Left cardiac atrium (tissue), 4 donors: ENCODE data around the gene HTN1. TPM values are rescaled to one million over a fixed set of nuclear protein-coding genes. Genes with fewer than 3 reads are reported as not detected.
"Not testable (repeated sequence)": the region's sequence is repeated elsewhere in the genome, so short reads cannot be mapped to it uniquely, and the experiment has no call there.

Experiments used
- ATAC-seq, 2 donors: fragments of 200-7000 bp; cut with Tn5 transposase; one replicate each; pipeline ENCODE4 v1.9.1; 2020; ENCODE audit warnings: mild to moderate bottlenecking in 2 of 2, moderate library complexity in 2 of 2
- DNase-seq: peaks from one replicate; pipeline ENCODE4 v3.0.0-alpha.2; 2020
- intact Hi-C, 2 donors: fragments of 100-400 bp; cut with DNase I; formaldehyde crosslinking; loops; one replicate each; pipeline versions ENCODE4 v1.14.1 to v1.15.1; 2022 to 2023
- long read RNA-seq: library from polyadenylated mRNA; unstranded; transcript quantifications from one replicate; pipeline ENCODE4 v2.0.0, GENCODE V29; 2021
- total RNA-seq, 2 donors: library from RNA; stranded (reverse); fragmentation: NEBNext Ultra II Directional; extraction: Animal tissue kit (Norgen Biotek cat#: 25700); gene quantifications; one replicate each; pipeline ENCODE4 v1.2.1, GENCODE V29; 2021
- donor health status: DM: no; HTN: yes; CAD: no.
- donor health status: DM: no; HTN: yes; CAD: no; lungs with severe emphysema.
- donor health status: DM: yes; HTN: yes; CAD: no.
- donor health status: Dilated cardiomyopathy.

The HTN1 gene
- not detected for total RNA-seq
- long read RNA-seq, result 0 reads

DNA sequence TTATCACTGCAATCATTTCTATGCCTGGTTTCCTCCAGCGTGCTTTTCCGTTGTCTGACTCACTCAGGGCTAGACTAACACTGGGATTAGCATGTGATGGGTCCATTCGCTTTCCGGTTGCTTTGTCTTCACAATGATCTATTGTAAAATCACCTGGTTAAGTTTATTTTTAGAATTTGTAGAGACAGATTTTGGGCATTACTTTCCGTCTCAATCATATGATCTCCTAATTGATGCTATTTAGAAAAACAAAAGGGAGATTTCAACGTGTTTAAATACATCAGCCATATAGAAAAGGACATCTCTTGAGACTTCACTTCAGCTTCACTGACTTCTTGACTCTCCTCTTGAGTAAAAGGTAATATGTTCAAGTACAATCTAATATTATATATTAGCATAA lies at the start of gene HTN1:
HTN1 (plus strand) TSS at position 301 of the 400 bp plus-strand sequence. CDS start 2,639 bp downstream, outside the sequence.
- ATAC-seq, DNase-seq, intact Hi-C loops: not testable (repeated sequence)

DNA sequence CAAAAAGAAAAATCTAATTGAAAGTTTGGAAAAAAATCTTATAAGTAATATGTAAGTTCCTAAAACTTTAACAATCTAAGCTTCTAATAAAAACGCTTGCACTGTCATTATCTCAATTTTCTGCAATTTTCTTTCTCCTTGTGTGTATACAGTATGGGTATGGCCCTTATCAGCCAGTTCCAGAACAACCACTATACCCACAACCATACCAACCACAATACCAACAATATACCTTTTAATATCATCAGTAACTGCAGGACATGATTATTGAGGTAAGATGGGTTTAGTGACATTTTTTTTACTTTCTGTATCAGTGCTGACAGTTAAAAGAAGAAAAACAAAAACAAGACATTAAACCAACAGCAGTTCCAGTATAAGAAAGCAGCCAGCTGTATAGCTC lies 49.5 kb upstream of the HTN1 start:
- ATAC-seq, result no peak
- no peak for DNase-seq
- intact Hi-C loops, result no loop called here

DNA sequence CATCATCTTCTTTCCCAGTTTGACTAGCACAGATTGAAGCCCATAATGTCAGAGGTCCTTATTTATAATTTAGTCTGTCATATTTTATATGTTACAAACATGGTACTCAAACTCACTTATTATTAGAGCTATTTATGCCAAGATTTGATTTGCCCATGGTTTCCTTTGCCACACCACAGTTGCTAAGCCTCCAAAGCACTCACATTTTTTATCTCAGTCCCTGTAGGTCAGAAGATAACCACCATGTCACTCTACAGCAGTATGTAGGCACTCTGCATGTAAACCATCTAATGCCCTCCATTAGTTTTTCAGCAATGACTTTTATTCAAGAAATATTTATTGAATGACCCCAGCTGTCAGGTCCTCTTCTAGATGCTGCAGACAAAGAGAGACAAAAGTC lies 47.7 kb upstream of the HTN1 start:
- ATAC-seq (no peak), DNase-seq (no peak)
- intact Hi-C loops, result no loop called here

DNA sequence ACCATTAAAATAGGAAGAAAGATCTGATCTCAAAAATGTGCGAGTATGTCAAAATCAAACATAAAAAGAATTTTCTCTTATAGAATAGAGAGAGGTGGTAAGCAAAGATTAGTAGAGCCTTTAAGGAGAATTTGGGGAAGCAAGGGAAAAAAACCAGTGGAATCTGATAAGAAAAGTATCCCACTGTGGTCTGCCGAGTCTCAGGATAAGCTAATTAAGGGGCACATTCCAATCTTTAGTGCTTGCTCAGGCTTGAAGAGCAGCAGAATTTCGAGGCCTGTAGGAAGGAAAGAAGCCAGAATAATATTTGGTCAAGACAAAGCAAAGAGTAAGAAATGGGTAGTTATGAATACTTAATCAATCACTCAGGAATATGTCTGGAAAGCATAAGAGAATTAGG lies 41.5 kb upstream of the HTN1 start:
- no peak for ATAC-seq
- DNase-seq, result no peak
- intact Hi-C loops, result no loop called here

DNA sequence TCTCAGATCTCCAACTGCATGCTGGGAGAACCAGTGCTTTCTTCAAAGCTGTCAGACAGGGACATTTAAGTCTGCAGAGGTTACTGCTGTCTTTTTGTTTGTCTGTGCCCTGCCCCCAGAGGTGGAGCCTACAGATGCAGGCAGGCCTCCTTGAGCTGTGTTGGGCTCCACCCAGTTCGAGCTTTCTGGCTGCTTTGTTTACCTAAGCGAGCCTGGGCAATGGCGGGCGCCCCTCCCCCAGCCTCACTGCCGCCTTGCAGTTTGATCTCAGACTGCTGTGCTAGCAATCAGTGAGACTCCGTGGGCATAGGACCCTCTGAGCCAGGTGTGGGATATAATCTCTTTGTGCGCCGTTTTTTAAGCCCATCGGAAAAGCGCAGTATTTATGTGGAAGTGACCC lies 31.2 kb upstream of the HTN1 start:
- DNase-seq, ATAC-seq, intact Hi-C loops: not testable (repeated sequence)

DNA sequence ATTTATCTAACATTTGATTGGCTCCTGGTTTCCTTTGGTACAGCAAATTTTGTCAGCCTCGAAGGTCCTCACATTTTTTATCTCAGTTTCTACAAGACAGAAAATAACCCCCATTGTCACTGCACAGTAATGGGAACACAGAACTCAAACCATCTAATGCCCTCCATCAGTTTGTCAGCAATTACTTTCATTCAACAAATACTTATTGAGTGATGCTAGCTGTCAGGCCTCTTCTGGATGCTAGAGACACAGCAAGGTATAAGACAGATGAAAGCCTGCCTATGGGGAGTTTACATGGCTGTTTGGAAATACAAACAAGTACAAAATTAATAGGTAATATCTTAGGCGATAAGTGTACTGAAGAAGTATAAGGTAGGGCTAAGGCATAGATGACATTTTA lies 27.0 kb upstream of the HTN1 start:
- ATAC-seq (no peak), DNase-seq (no peak)
- intact Hi-C loops, result no loop called here

DNA sequence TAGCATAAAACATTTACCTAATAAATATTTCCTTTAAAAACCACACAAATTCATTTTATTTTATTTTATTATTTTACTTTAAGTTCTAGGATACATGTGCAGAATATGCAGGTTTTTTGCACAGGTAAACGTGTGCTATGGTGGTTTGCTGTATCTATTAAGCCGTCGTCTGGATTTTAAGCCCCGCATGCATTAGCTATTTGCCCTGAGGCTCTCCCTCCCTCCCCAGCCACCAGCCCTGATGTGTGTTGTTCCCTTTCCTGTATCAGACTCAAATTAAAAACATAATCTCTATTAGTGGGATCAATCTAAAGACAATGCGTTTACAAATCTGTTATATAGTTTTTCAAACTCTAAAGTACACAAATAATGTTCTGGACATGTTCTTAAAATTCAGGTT lies 23.2 kb upstream of the HTN1 start:
- intact Hi-C loops, result no loop called here
- DNase-seq (no peak), ATAC-seq (no peak)

DNA sequence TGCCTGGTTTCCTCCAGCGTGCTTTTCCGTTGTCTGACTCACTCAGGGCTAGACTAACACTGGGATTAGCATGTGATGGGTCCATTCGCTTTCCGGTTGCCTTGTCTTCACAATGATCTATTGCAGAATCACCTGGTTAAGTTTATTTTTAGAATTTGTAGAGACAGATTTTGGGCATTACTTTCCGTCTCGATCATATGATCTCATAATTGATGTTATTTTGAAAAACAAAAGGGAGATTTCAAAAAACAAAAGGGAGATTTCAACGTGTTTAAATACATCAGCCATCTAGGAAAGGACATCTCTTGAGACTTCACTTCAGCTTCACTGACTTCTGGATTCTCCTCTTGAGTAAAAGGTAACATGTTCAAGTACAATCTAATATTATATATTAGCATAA lies 22.1 kb upstream of the HTN1 start, which contains the start of gene HTN3:
HTN3 (plus strand) TSS at position 301 of the 400 bp plus-strand sequence. CDS start 2,282 bp downstream, outside the sequence.
- DNase-seq, intact Hi-C loops, ATAC-seq: not testable (repeated sequence)

DNA sequence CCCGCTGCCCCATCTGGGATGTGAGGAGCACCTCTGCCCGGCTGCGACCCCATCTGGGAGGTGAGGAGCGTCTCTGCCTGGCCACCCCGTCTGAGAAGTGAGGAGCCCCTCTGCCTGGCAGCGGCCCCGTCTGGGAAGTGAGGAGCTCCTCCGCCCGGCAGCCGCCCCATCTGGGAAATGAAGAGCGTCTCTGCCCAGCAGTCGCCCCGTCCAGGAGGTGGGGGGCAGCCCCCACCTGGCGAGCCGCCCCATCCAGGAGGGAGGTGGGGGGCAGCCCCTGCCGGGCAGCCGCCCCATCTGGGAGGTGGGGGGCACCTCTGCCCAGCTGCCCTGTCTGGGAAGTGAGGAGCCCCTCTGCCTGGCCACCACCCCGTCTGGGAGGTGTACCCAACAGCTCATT lies 12.7 kb upstream of the HTN1 start:
- intact Hi-C loops, ATAC-seq, DNase-seq: not testable (repeated sequence)

DNA sequence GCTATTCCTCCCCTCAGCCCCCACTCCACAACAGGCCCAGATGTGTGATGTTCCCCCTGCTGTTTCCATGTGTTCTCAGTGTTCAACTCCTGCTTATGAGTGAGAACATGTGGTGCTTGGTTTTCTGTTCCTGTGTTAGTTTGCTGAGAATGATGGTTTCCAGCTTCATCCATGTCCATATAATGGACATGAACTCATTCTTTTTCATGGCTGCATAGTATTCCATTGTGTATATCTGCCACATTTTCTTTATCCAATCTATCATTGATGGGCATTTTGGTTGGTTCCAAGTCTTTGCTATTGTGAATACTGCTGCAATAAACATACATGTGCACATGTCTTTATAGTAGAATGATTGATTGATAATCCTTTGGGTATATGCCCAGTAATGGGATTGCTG lies 10.3 kb upstream of the HTN1 start:
- intact Hi-C loops, DNase-seq, ATAC-seq: not testable (repeated sequence)

DNA sequence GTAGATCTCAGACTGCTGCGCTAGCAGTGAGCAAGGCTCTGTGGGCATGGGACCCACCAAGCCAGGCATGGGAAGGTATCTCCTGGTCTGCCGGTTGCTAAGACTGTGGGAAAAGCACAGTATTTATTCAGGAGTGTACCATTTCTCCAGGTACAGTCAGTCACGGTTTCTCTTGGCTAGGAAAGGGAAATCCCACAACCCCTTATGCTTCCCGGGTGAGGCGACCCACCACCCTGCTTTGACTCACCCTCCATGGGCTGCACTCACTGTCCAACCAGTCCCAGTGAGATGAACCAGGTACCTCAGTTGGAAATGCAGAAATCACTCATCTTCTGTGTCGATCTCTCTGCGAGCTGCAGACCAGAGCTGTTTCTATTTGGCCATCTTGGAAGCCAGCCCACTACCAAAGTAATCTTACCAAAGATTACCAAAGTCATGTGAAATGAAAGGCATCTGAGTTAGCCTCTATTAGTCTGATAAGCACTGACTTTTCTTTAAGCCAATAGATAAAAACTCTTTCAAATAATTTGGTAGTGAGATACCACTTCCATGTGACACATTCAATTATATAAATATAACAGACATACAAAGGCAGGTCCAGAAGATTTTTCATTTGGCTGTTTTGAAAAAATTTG lies 8.5 kb upstream of the HTN1 start:
- ATAC-seq (no peak), DNase-seq (no peak)
- intact Hi-C loops, result no loop called here

DNA sequence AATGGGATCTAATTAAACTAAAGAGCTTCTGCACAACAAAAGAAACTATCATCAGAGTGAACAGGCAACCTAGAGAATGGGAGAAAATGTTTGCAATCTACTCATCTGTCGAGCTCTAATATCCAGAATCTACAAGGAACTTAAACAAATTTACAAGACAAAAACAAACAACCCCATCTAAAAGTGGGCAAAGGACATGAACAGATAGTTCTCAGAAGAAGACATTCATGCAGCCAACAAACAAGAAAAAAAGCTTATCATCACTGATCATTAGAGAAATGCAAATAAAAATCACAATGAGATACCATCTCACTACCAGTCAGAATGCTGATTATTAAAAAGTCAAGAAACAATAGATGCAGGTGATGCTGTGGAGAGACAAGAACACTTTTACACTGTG lies 6.3 kb downstream of the HTN1 start:
- intact Hi-C loops, DNase-seq, ATAC-seq: not testable (repeated sequence)

DNA sequence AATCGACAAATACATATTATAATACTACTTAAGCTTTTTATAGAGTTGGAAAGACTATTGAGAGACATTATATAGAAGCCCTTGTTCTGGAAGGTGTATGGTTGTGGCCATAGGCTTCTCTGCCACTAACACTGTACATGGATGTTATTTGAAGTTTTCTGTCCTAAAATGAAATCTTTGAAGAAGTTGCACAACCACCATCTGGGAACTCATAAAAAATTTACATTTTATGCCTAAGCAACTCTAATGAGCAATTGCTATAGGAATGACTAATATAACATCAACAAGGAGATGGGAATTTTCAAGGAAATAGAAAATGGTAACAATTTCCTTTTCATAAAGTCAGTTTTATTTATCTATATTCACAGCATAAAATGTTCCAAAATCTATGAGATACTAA lies 7.4 kb downstream of the HTN1 start:
- ATAC-seq, result no peak
- intact Hi-C loops, result no loop called here
- no peak for DNase-seq

DNA sequence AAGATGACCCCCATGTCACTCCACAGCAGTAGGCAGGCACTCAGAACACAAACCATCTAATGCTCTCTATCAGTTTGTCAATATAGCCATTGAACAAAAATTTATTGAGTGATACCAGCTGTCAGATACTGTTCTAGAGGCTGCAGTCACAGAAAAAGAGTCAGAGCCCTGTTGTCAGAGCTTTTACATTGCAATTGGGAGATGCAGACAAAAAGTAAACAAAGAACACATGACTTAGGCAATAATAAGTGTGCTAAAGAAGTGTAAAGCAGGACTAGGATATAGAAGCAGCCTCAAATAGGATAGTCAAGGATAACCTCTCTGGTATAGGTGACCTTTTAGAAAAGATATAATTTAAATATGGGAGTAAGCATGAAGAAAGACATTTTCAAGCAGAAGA lies 8.9 kb downstream of the HTN1 start:
- intact Hi-C loops, result no loop called here
- no peak for DNase-seq

DNA sequence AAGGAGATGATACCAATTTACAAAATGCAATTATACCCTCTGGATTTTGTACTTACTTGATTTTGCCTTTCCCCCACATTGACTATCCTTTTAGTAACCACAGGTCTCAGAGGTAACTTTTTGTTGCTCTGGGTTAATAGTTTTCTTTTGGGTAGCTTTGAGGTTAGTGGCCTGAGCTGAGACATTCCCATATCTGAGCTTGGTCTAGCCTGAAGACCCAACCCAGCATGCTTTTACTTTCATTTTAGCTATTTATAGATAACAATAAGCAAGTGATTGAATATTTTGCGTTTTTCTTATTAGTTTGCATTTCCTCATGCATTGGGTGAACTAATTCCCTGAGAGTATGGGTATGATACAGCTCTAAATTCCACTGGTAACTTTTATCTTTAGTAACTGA lies 11.8 kb downstream of the HTN1 start:
- intact Hi-C loops, result no loop called here
- ATAC-seq, result no peak
- no peak for DNase-seq

More for the DNA sequence above, 8.9 kb downstream of the HTN1 start:
- no peak for ATAC-seq

DNA sequence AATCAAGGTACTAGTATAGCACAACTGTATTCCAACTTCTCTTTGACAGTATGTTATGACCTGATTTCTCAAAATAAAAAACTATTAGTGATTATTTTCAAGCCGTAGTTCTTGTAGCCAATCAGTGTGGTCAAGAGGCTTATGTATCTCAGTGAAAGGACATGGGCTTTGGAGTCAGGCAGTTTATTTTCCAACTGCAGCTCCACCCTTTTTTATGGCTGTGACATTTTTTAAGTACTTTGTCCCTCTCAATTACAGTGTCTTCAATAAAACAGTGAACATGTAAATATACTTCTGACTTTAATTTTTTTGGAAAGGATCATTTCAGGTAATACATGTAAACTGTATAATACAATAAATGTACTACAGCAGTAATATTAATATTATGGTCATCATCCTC lies 30.0 kb downstream of the HTN1 start:
- ATAC-seq (no peak), DNase-seq (no peak)
- intact Hi-C loops, result no loop called here

DNA sequence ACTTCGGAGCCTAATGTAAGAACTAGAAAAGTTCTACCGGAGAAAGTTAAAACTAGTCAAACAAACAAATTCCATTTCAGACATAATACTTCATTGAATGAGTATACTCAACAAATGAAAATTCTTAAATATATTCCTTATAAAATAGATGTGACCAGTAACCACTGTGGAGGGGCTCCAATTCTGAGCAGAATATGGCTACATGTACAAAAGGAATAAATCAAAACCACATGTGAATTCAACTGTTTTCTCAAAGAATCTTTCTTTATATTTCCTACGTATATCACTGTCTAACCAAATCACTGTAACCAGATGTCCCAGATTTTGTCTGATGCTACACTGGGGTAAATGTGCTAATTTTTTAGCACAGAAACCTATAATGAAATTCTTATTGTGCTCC lies 49.0 kb downstream of the HTN1 start:
- DNase-seq (no peak), ATAC-seq (no peak)
- intact Hi-C loops, result no loop called here
